H1 (cell line): ENCODE results near the gene MTARC2. TPM values are rescaled to one million over a fixed set of nuclear protein-coding genes. Genes with fewer than 3 reads are reported as not detected.

ENCODE experiments used
- CTCF ChIA-PET: fragments of 300-600 bp; sonication (Branson Sonifier 250); formaldehyde crosslinking; loops from one replicate; lab custom pipeline; 2021; ENCODE audit not compliant: partially characterized antibody; lab: Charles Lee
- POLR2A ChIA-PET: fragments of 300-600 bp; sonication (Branson Sonifier 250); formaldehyde crosslinking; loops from one replicate; lab custom pipeline; 2021; ENCODE audit warnings: inconsistent platforms; ENCODE audit not compliant: partially characterized antibody; lab: Charles Lee
- DNase-seq, 2 experiments: peaks; one replicate each; pipeline versions ENCODE4 v3.0.0 to v3.0.0-alpha.2; 2010 to 2022; ENCODE audit warnings: low spot score in 2 of 2, low read depth in 1 of 2, mixed read lengths in 1 of 2
- FAIRE-seq: peaks from 2 replicates; lab custom pipeline; 2011; peaks lifted over from hg19 to GRCh38; lab: Jason Lieb, UNC
- H2AFZ ChIP-seq: 2 replicates; pipeline ENCODE4 v1.8.1; 2012; ENCODE audit warnings: low read length, inconsistent platforms
- H2AK5ac ChIP-seq: 2 replicates; pipeline ENCODE4 v1.6.1; 2013; ENCODE audit warnings: low read depth, low read length
- H2BK120ac ChIP-seq: replicated peaks from 2 replicates; pipeline ENCODE3; 2013; ENCODE audit warnings: low read depth, low read length, inconsistent platforms
- H2BK12ac ChIP-seq: 2 replicates; pipeline ENCODE4 v1.6.1; 2013; ENCODE audit warnings: low read depth, low read length
- H2BK15ac ChIP-seq: 2 replicates; pipeline ENCODE4 v1.6.1; 2013; ENCODE audit warnings: low read length
- H2BK20ac ChIP-seq: 2 replicates; pipeline ENCODE4 v1.6.1; 2013; ENCODE audit warnings: low read length
- H2BK5ac ChIP-seq: 2 replicates; pipeline ENCODE4 v1.6.1; 2013; ENCODE audit warnings: low read depth, low read length
- H3K14ac ChIP-seq: 2 replicates; pipeline ENCODE4 v1.6.1; 2013; ENCODE audit warnings: inconsistent platforms; ENCODE audit not compliant: insufficient read length
- H3K18ac ChIP-seq: 2 replicates; pipeline ENCODE4 v1.6.1; 2013; ENCODE audit warnings: low read length; ENCODE audit errors: extremely low read depth
- H3K23ac ChIP-seq: 2 replicates; pipeline ENCODE4 v1.6.1; 2013; ENCODE audit warnings: inconsistent platforms; ENCODE audit not compliant: insufficient read length
- H3K23me2 ChIP-seq: 2 replicates; pipeline ENCODE4 v1.6.1; 2013; ENCODE audit warnings: low read depth, low read length
- H3K27ac ChIP-seq: 2 replicates; pipeline ENCODE4 v1.6.1; 2011; ENCODE audit warnings: low read depth, low read length, inconsistent platforms
- H3K27me3 ChIP-seq, 4 experiments: replicated peaks in 1 of 4; 1 replicate in 1 of 4; 2 replicates in 3 of 4; pipeline versions ENCODE4 v1.6.1 to v1.8.1; 2011 to 2013; ENCODE audit warnings: low read length in 3 of 4, mild to moderate bottlenecking in 3 of 4, inconsistent platforms in 2 of 4, mixed read lengths in 2 of 4, moderate library complexity in 1 of 4; ENCODE audit not compliant: control insufficient read depth in 3 of 4, insufficient read depth in 3 of 4; ENCODE audit errors: extremely low read depth in 1 of 4
- H3K36me3 ChIP-seq, 4 experiments: 2 replicates each; pipeline versions ENCODE4 v1.6.1 to v1.8.1; 2011 to 2013; ENCODE audit warnings: mild to moderate bottlenecking in 4 of 4, low read length in 3 of 4, moderate library complexity in 2 of 4, control low read depth in 1 of 4, inconsistent platforms in 1 of 4; ENCODE audit not compliant: insufficient read depth in 4 of 4, control insufficient read depth in 2 of 4
- H3K4ac ChIP-seq: replicated peaks from 2 replicates; pipeline ENCODE3; 2013; ENCODE audit warnings: low read length, low read depth, mixed read lengths, inconsistent platforms; ENCODE audit not compliant: insufficient read length
- H3K4me1 ChIP-seq, 4 experiments: replicated peaks in 1 of 4; 1 replicate in 1 of 4; 2 replicates in 3 of 4; pipeline versions ENCODE4 v1.6.1 to v1.8.1; 2011 to 2013; ENCODE audit warnings: low read length in 3 of 4, inconsistent platforms in 2 of 4, mixed read lengths in 1 of 4; ENCODE audit not compliant: insufficient read depth in 4 of 4, control insufficient read depth in 3 of 4
- H3K4me2 ChIP-seq, 2 experiments: 2 replicates each; pipeline versions ENCODE4 v1.6.1 to v1.8.1; 2011 to 2013; ENCODE audit warnings: low read depth in 2 of 2, low read length in 2 of 2, control low read depth in 1 of 2, inconsistent platforms in 1 of 2, mild to moderate bottlenecking in 1 of 2; ENCODE audit not compliant: insufficient read depth in 1 of 2
- H3K4me3 ChIP-seq, 4 experiments: fragments of 200-600, 300-600 bp in 1 of 4; sonication (generic), shearing (Covaris generic), sonication (Bioruptor Twin) in 1 of 4; 2 replicates each; pipeline versions ENCODE4 v1.5.1 to v1.8.1; 2011 to 2016; ENCODE audit warnings: low read length in 4 of 4, low read depth in 3 of 4, control low read depth in 2 of 4, inconsistent platforms in 2 of 4, mild to moderate bottlenecking in 2 of 4, mixed read lengths in 1 of 4, moderate library complexity in 1 of 4; ENCODE audit not compliant: insufficient read depth in 2 of 4; ENCODE audit errors: extremely low read depth in 1 of 4
- H3K56ac ChIP-seq: replicated peaks from 2 replicates; pipeline ENCODE3; 2013; ENCODE audit warnings: low read depth, mild to moderate bottlenecking, mixed read lengths, low read length, inconsistent platforms; ENCODE audit not compliant: insufficient read length
- H3K79me1 ChIP-seq: 2 replicates; pipeline ENCODE4 v1.6.1; 2013; ENCODE audit warnings: low read depth, low read length, control low read depth
- H3K79me2 ChIP-seq, 2 experiments: 2 replicates each; pipeline versions ENCODE4 v1.6.1 to v1.8.1; 2012 to 2013; ENCODE audit warnings: low read length in 2 of 2, mild to moderate bottlenecking in 2 of 2, inconsistent platforms in 1 of 2; ENCODE audit not compliant: insufficient read depth in 2 of 2, control insufficient read depth in 1 of 2
- H3K9ac ChIP-seq, 4 experiments: replicated peaks in 1 of 4; 1 replicate in 1 of 4; 2 replicates in 3 of 4; pipeline versions ENCODE4 v1.6.1 to v1.8.1; 2011 to 2013; ENCODE audit warnings: low read depth in 3 of 4, low read length in 3 of 4, control low read depth in 2 of 4, mild to moderate bottlenecking in 2 of 4, moderate library complexity in 2 of 4, inconsistent platforms in 1 of 4; ENCODE audit errors: extremely low read depth in 1 of 4
- H3K9me3 ChIP-seq, 2 experiments: 2 replicates each; pipeline versions ENCODE4 v1.6.1 to v1.8.1; 2012 to 2013; ENCODE audit warnings: mild to moderate bottlenecking in 2 of 2, moderate library complexity in 2 of 2, control low read depth in 1 of 2, inconsistent platforms in 1 of 2, low read depth in 1 of 2, low read length in 1 of 2, mixed read lengths in 1 of 2; ENCODE audit not compliant: insufficient read depth in 2 of 2
- H4K20me1 ChIP-seq, 2 experiments: replicated peaks in 1 of 2; 2 replicates each; pipeline versions ENCODE3 to v1.8.1; 2011 to 2013; ENCODE audit warnings: inconsistent platforms in 2 of 2, low read length in 2 of 2, mild to moderate bottlenecking in 1 of 2; ENCODE audit not compliant: insufficient read depth in 2 of 2, control insufficient read depth in 1 of 2
- H4K5ac ChIP-seq: 2 replicates; pipeline ENCODE4 v1.6.1; 2013; ENCODE audit warnings: low read length, low read depth, mixed read lengths, inconsistent platforms; ENCODE audit not compliant: insufficient read length
- H4K8ac ChIP-seq: 2 replicates; pipeline ENCODE4 v1.8.0; 2013; ENCODE audit warnings: mild to moderate bottlenecking, moderate library complexity, low read length, inconsistent platforms; ENCODE audit not compliant: insufficient read depth; ENCODE audit errors: extremely low read depth
- H4K91ac ChIP-seq: replicated peaks from 2 replicates; pipeline ENCODE3; 2013; ENCODE audit warnings: low read length, mixed read lengths, inconsistent platforms; ENCODE audit not compliant: insufficient read length
- ATF2 ChIP-seq: IDR thresholded peaks from 2 replicates; pipeline ENCODE4 v1.6.1; 2012; ENCODE audit warnings: low read length, inconsistent platforms
- GTF2F1 ChIP-seq: IDR thresholded peaks from 2 replicates; pipeline ENCODE4 v1.6.1; 2012; ENCODE audit warnings: low read depth, low read length, improper control_type of control experiment, borderline replicate concordance
- HDAC6 ChIP-seq: IDR thresholded peaks from one replicate; pipeline ENCODE4 v1.7.1; 2012; ENCODE audit warnings: low read depth, mild to moderate bottlenecking, inconsistent platforms, low read length, moderate library complexity
- JUND ChIP-seq: IDR thresholded peaks from 2 replicates; pipeline ENCODE4 v1.6.1; 2011; ENCODE audit warnings: mild to moderate bottlenecking, improper control_type of control experiment, low read length
- RAD21 ChIP-seq, 2 experiments: IDR thresholded peaks in 1 of 2; conservative IDR thresholded peaks in 1 of 2; 2 replicates each; pipeline ENCODE4 v1.6.1; 2011; ENCODE audit warnings: low read depth in 2 of 2, low read length in 2 of 2, improper control_type of control experiment in 1 of 2, inconsistent platforms in 1 of 2, mild to moderate bottlenecking in 1 of 2, moderate library complexity in 1 of 2
- RNF2 ChIP-seq: fragments of 200-900, 300-1000 bp; sonication (generic); IDR thresholded peaks from 2 replicates; pipeline ENCODE4 v1.7.1; 2016; ENCODE audit warnings: borderline replicate concordance, low read depth, mild to moderate bottlenecking, antibody characterized with exemption, low read length; ENCODE audit not compliant: poor library complexity, severe bottlenecking; ENCODE audit errors: missing control alignments
- SP1 ChIP-seq: IDR thresholded peaks from 2 replicates; pipeline ENCODE4 v1.6.1; 2011; ENCODE audit warnings: low read depth, low read length
- SUZ12 ChIP-seq: fragments of 200-600 bp; sonication (generic); IDR thresholded peaks from 2 replicates; pipeline ENCODE4 v1.6.1; 2012; ENCODE audit warnings: mild to moderate bottlenecking, inconsistent platforms, low read length, moderate library complexity, mixed read lengths
- YY1 ChIP-seq: IDR thresholded peaks from 2 replicates; pipeline ENCODE4 v1.6.1; 2011; ENCODE audit warnings: low read depth, mild to moderate bottlenecking, low read length
- ZNF274 ChIP-seq: IDR thresholded peaks from 2 replicates; pipeline ENCODE4 v1.7.0; 2012; ENCODE audit warnings: low read length, borderline replicate concordance; ENCODE audit errors: extremely low read depth
- WGBS, 2 experiments: shearing (Covaris generic) in 1 of 2; methylation state at CpG; one replicate each; pipeline versions ENCODE4 v1.1.6 to v1.1.7; 2013 to 2015; ENCODE audit warnings: low lambda C conversion rate in 2 of 2, mixed read lengths in 2 of 2, inconsistent platforms in 1 of 2, low coverage in 1 of 2, missing lambda C conversion rate in 1 of 2; ENCODE audit not compliant: insufficient replicate concordance in 2 of 2, insufficient coverage in 1 of 2, insufficient read length in 1 of 2; ENCODE audit errors: extremely low coverage in 1 of 2, missing lambda C conversion rate in 1 of 2; 5-methylcytosine and 5-hydroxymethylcytosine counted together
- polyA plus RNA-seq, 7 experiments: library from polyadenylated mRNA; depleted of rRNA in 3 of 7; stranded (reverse) in 5 of 7; unstranded in 2 of 7; fragments of >200 nt in 5 of 7; fragments of 200-250 nt in 2 of 7; gene quantifications; 1 replicate in 5 of 7; 2 replicates in 1 of 7; 4 replicates in 1 of 7; pipeline versions ENCODE4 v1.2.1 to v1.2.3, GENCODE V29; 2011 to 2013; ENCODE audit warnings: missing spikeins in 2 of 7, mixed read lengths in 2 of 7
- total RNA-seq: library from RNA; stranded (reverse); fragmentation: NEBNext Ultra II Directional; extraction: Animal tissue kit (Norgen Biotek cat#: 25700); gene quantifications from 2 replicates; pipeline ENCODE4 v1.2.1, GENCODE V29; 2021

The MTARC2 gene
- total and polyA plus RNA-seq, 2 of the 8 experiments (the other 6 are each of a cell fraction or from before 2014, with no cell fraction given) = 7.2 to 7.9 TPM

GRCh38 chr1:220789532-220790147, 41.5 kb downstream of the MTARC2 start:
- H2BK5ac ChIP-seq = no peak overlapping the region
- H2AK5ac ChIP-seq = no peak overlapping the region
- H4K5ac ChIP-seq = no peak overlapping the region
- H3K36me3 ChIP-seq = peaks cover 0 to 13% (median under 1%) of the 10 kb centered on the region in 4 experiments; a peak in 2 of 8 replicates
- DNase-seq = no peak
- no peak overlapping the region for H3K9ac ChIP-seq
- no peak overlapping the region for H2BK20ac ChIP-seq
- no peak overlapping the region for H3K4ac ChIP-seq
- no peak overlapping the region for H3K14ac ChIP-seq
- H4K8ac ChIP-seq = no peak overlapping the region
- H3K79me1 ChIP-seq = peaks cover 3% of the 10 kb centered on the region
- H3K4me2 ChIP-seq = no peak overlapping the region
- no peak overlapping the region for H3K23ac ChIP-seq
- H3K4me1 ChIP-seq = peaks cover 4 to 13% (median 11%) of the 10 kb centered on the region in 4 experiments
- FAIRE-seq = no peak
- no peak overlapping the region for H2BK15ac ChIP-seq
- no peak overlapping the region for H4K91ac ChIP-seq
- WGBS, 2 experiments = 86% methylated on average over 2 of the region's 2 CpGs; no CpG with 5 or more reads in 1 of the 2 experiments
- POLR2A ChIA-PET = interaction anchor here (1.5 to 1.8 kb wide), 3 partner anchors 9 to 41 kb away, joined by 3 to 5 read pairs (median 4); partner anchors contain the start of gene MTARC2
- no peak overlapping the region for H2BK12ac ChIP-seq
- no peak overlapping the region for H2AFZ ChIP-seq
- no peaks in the 10 kb centered on the region for H3K27me3 ChIP-seq
- no peak overlapping the region for H3K18ac ChIP-seq
- H3K79me2 ChIP-seq = peaks cover 0 to 15% of the 10 kb centered on the region in 2 experiments; a peak in 2 of 4 replicates
- CTCF ChIA-PET = interaction anchor here (0.9 to 8.2 kb wide), 10 partner anchors 12 to 509 kb away, joined by 4 to 96 read pairs (median 6); partner anchors contain the start of gene MTARC2
- peaks cover 0 to 3% of the 10 kb centered on the region in 2 experiments for H4K20me1 ChIP-seq
- no peak overlapping the region for H2BK120ac ChIP-seq
- peaks cover 9% of the 10 kb centered on the region; the same call in 1 of the 2 replicates for H3K23me2 ChIP-seq
- H3K9me3 ChIP-seq = no peaks in the 10 kb centered on the region
- no peak overlapping the region for H3K27ac ChIP-seq
- no peak overlapping the region for H3K56ac ChIP-seq
- no peak overlapping the region for H3K4me3 ChIP-seq
- TF ChIP-seq GTF2F1 (no peak), YY1 (no peak), RAD21 (IDR thresholded peaks at IDR 0.05 in 1 of 2, conservative IDR thresholded peaks at IDR 0.05 in 1 of 2; ENCODE audit: low read depth in 2 of 2, low read length in 2 of 2) (no peak), SUZ12 (no peak), HDAC6 (no peak), ZNF274 (no peak), ATF2 (no peak), JUND (no peak), RNF2 (no peak), SP1 (no peak)
